GM23338 (cell line): Measurements from ENCODE around the gene ZNF239. TPM values are rescaled to one million over a fixed set of nuclear protein-coding genes. Genes with fewer than 3 reads are reported as not detected.

Source experiments
- ATAC-seq: fragments of 200-7000 bp; cut with Tn5 transposase; 3 replicates; pipeline ENCODE4 v1.9.1; 2020
- DNase-seq: peaks from one replicate; pipeline ENCODE4 v3.0.0-alpha.2; 2015; ENCODE audit warnings: low spot score
- H2AFZ ChIP-seq: fragments of 200-600 bp; sonication (generic); 2 replicates; pipeline ENCODE4 v1.8.0; 2016; ENCODE audit warnings: antibody characterized with exemption, mild to moderate bottlenecking, moderate library complexity
- H3F3A ChIP-seq: fragments of 200-600 bp; sonication (generic); replicated peaks from 2 replicates; pipeline ENCODE4 v1.8.0; 2017; ENCODE audit warnings: antibody characterized with exemption, mixed run types, low read depth
- H3K27ac ChIP-seq: fragments of 200-600 bp; sonication (generic); 2 replicates; pipeline ENCODE4 v1.6.1; 2016; ENCODE audit warnings: low read depth
- H3K27me3 ChIP-seq: fragments of 200-600 bp; sonication (generic); 2 replicates; pipeline ENCODE4 v1.8.0; 2016; ENCODE audit warnings: mild to moderate bottlenecking, mixed run types, moderate library complexity; ENCODE audit not compliant: insufficient read depth
- H3K36me3 ChIP-seq: fragments of 200-600 bp; sonication (generic); 2 replicates; pipeline ENCODE4 v1.8.0; 2016; ENCODE audit warnings: mild to moderate bottlenecking; ENCODE audit not compliant: insufficient read depth
- H3K4me1 ChIP-seq: fragments of 200-600 bp; sonication (generic); 2 replicates; pipeline ENCODE4 v1.8.0; 2016; ENCODE audit warnings: mild to moderate bottlenecking, moderate library complexity; ENCODE audit not compliant: insufficient read depth
- H3K4me2 ChIP-seq: fragments of 200-600 bp; sonication (generic); 2 replicates; pipeline ENCODE4 v1.7.1; 2017; ENCODE audit warnings: mixed run types
- H3K4me3 ChIP-seq: fragments of 200-600 bp; sonication (generic); 2 replicates; pipeline ENCODE4 v1.6.1; 2016; ENCODE audit warnings: mixed run types
- H3K79me2 ChIP-seq: fragments of 200-600 bp; sonication (generic); replicated peaks from 2 replicates; pipeline ENCODE4 v1.8.0; 2017; ENCODE audit warnings: mild to moderate bottlenecking; ENCODE audit not compliant: insufficient read depth
- H3K9me2 ChIP-seq: fragments of 200-600 bp; sonication (generic); 2 replicates; pipeline ENCODE4 v1.8.0; 2017; ENCODE audit not compliant: insufficient read depth
- H4K20me1 ChIP-seq: fragments of 200-600 bp; sonication (generic); replicated peaks from 2 replicates; pipeline ENCODE4 v1.8.0; 2017; ENCODE audit warnings: mild to moderate bottlenecking; ENCODE audit not compliant: insufficient read depth
- H3K27ac Mint-ChIP-seq: 2 replicates; pipeline ENCODE4 v1.8.0; 2020; ENCODE audit warnings: inconsistent platforms, mild to moderate bottlenecking, moderate library complexity, mixed read lengths
- H3K27me3 Mint-ChIP-seq: 3 replicates; pipeline ENCODE4 v1.8.0; 2022; ENCODE audit warnings: low read depth, mild to moderate bottlenecking, moderate library complexity, mixed read lengths, inconsistent platforms; ENCODE audit not compliant: insufficient read depth, poor library complexity
- H3K36me3 Mint-ChIP-seq: 3 replicates; pipeline ENCODE4 v1.8.0; 2021; ENCODE audit warnings: low read depth, mild to moderate bottlenecking, inconsistent platforms, moderate library complexity, mixed read lengths
- H3K4me1 Mint-ChIP-seq: 3 replicates; pipeline ENCODE4 v1.8.0; 2020; ENCODE audit warnings: mild to moderate bottlenecking, inconsistent platforms, mixed read lengths
- H3K4me3 Mint-ChIP-seq: 3 replicates; pipeline ENCODE4 v1.8.0; 2021; ENCODE audit warnings: moderate library complexity, mild to moderate bottlenecking, inconsistent platforms, mixed read lengths
- H3K9me3 Mint-ChIP-seq: 3 replicates; pipeline ENCODE4 v1.8.0; 2020; ENCODE audit warnings: moderate library complexity, mild to moderate bottlenecking, inconsistent platforms, mixed read lengths
- EZH2phosphoT487 ChIP-seq: fragments of 200-600 bp; sonication (generic); IDR thresholded peaks from one replicate; pipeline ENCODE4 v1.8.1; 2018; ENCODE audit warnings: antibody characterized with exemption; ENCODE audit not compliant: unreplicated experiment
- JUNB ChIP-seq: IDR thresholded peaks from one replicate; pipeline ENCODE4 v1.6.1; 2016; ENCODE audit warnings: antibody characterized with exemption; ENCODE audit not compliant: unreplicated experiment
- NANOG ChIP-seq: IDR thresholded peaks from 2 replicates; pipeline ENCODE4 v1.6.1; 2016; ENCODE audit warnings: antibody characterized with exemption, borderline replicate concordance
- STAT1 ChIP-seq: IDR thresholded peaks from one replicate; pipeline ENCODE4 v1.6.1; 2016; ENCODE audit warnings: antibody characterized with exemption; ENCODE audit not compliant: unreplicated experiment
- ZNF462 ChIP-seq: fragments of 250-450 bp; sonication (Bioruptor Pico); IDR thresholded peaks from 2 replicates; pipeline ENCODE4 v1.5.0; 2020; ENCODE audit warnings: mild to moderate bottlenecking, moderate library complexity
- polyA plus RNA-seq: library from polyadenylated mRNA; unstranded; fragments of >200 nt; fragmentation: Nextera tagmentation; extraction: Ambion mirVana; gene quantifications from 2 replicates; pipeline ENCODE4 v1.2.1, GENCODE V29; 2016
- total RNA-seq: library from RNA; depleted of rRNA; stranded (reverse); fragments of >200 nt; shearing (Covaris generic); gene quantifications from 2 replicates; pipeline ENCODE4 v1.2.3, GENCODE V29; 2014
- TF ChIP-seq, protein P1 (sequence below), 2 experiments: fragments of 200-600 bp in 1 of 2; sonication (generic) in 1 of 2; conservative IDR thresholded peaks; 2 replicates each; pipeline versions ENCODE4 v1.5.1 to v1.6.1; 2016 to 2017; ENCODE audit warnings: antibody characterized with exemption in 2 of 2, low read depth in 2 of 2, mild to moderate bottlenecking in 2 of 2, moderate library complexity in 1 of 2

The ZNF239 gene
- total and polyA plus RNA-seq, 2 experiments from 2014 or later = 6.7 to 13.8 TPM

DNA sequence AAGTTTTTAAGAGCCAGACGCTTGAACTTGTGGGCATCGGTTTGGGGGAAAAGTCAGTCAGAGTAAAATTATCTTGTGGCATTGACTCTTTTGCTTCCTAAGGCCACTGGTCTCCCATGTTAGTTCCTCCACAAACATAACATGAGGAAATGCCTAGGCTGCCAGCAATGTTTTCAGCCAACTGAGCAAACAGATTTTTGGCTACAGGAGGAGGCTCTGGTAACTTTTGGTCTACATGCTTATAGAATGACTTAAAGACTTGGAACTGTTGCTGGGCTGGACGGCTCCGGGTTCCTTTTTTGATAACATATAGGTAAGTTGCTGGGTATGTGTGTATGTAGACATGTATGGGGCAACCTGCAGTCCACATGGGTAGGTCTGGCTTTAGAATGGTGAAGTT, 9.6 kb upstream of the ZNF239 start:
- H3K36me3 ChIP-seq = no peaks in the 10 kb centered on the region
- no peaks in the 10 kb centered on the region for H3K4me1 Mint-ChIP-seq
- no peak for TF ChIP-seq NANOG
- TF ChIP-seq JUNB = no peak
- no peak for TF ChIP-seq STAT1
- no peak for TF ChIP-seq EZH2phosphoT487
- TF ChIP-seq, protein P1, sequence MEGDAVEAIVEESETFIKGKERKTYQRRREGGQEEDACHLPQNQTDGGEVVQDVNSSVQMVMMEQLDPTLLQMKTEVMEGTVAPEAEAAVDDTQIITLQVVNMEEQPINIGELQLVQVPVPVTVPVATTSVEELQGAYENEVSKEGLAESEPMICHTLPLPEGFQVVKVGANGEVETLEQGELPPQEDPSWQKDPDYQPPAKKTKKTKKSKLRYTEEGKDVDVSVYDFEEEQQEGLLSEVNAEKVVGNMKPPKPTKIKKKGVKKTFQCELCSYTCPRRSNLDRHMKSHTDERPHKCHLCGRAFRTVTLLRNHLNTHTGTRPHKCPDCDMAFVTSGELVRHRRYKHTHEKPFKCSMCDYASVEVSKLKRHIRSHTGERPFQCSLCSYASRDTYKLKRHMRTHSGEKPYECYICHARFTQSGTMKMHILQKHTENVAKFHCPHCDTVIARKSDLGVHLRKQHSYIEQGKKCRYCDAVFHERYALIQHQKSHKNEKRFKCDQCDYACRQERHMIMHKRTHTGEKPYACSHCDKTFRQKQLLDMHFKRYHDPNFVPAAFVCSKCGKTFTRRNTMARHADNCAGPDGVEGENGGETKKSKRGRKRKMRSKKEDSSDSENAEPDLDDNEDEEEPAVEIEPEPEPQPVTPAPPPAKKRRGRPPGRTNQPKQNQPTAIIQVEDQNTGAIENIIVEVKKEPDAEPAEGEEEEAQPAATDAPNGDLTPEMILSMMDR (conservative IDR thresholded peaks at IDR 0.05; ENCODE audit: low read depth in 2 of 2) = no peak
- no peak for TF ChIP-seq ZNF462 (CRISPR knock-in tag)
- no peaks in the 10 kb centered on the region for H3K79me2 ChIP-seq
- H3K27me3 ChIP-seq = no peaks in the 10 kb centered on the region
- no peaks in the 10 kb centered on the region for H4K20me1 ChIP-seq
- no peaks in the 10 kb centered on the region for H3K4me1 ChIP-seq
- H3K36me3 Mint-ChIP-seq = no peaks in the 10 kb centered on the region
- no peak overlapping the region for H3K4me3 Mint-ChIP-seq
- H3K27me3 Mint-ChIP-seq = peaks cover 7% of the 10 kb centered on the region
- ATAC-seq = no peak
- H2AFZ ChIP-seq = no peak overlapping the region
- no peak for DNase-seq
- H3F3A ChIP-seq = no peaks in the 10 kb centered on the region
- H3K27ac ChIP-seq = no peak overlapping the region
- no peaks in the 10 kb centered on the region for H3K9me2 ChIP-seq
- no peak overlapping the region for H3K4me2 ChIP-seq
- H3K27ac Mint-ChIP-seq = no peak overlapping the region
- no peak overlapping the region for H3K4me3 ChIP-seq
- H3K9me3 Mint-ChIP-seq = peaks cover 3% of the 10 kb centered on the region; the same call in 2 of the 3 replicates
